ENCODE data around the gene TACR1.

DNA sequence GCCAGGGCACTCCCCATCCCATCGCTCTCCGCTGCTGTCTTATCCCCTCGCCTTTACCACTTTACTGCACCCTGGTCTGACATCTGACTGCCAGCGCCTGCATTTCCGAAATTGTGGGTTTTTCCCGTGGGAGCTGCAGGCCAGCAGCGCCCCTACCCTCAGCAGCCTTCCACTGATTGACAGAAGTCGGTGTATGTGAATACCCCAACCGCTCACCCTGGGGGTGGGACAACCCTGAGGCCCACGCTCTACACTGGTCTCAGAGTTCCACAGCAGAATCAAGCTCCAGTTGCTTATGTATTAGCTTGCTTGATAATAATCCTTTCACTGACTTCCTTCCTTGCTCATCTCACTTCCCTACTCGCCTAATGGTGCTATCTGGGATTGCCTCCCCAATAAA, 178.8 kb downstream of the TACR1 start:
- TF ChIP-seq, protein P1, sequence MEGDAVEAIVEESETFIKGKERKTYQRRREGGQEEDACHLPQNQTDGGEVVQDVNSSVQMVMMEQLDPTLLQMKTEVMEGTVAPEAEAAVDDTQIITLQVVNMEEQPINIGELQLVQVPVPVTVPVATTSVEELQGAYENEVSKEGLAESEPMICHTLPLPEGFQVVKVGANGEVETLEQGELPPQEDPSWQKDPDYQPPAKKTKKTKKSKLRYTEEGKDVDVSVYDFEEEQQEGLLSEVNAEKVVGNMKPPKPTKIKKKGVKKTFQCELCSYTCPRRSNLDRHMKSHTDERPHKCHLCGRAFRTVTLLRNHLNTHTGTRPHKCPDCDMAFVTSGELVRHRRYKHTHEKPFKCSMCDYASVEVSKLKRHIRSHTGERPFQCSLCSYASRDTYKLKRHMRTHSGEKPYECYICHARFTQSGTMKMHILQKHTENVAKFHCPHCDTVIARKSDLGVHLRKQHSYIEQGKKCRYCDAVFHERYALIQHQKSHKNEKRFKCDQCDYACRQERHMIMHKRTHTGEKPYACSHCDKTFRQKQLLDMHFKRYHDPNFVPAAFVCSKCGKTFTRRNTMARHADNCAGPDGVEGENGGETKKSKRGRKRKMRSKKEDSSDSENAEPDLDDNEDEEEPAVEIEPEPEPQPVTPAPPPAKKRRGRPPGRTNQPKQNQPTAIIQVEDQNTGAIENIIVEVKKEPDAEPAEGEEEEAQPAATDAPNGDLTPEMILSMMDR (conservative IDR thresholded peaks at IDR 0.05; ENCODE audit: low read depth in 2 of 2): no peak
- TF ChIP-seq ETS1 (IDR thresholded peaks at IDR 0.05): no peak
- TF ChIP-seq REST (IDR thresholded peaks at IDR 0.05; ENCODE audit: unreplicated experiment): no peak
- TF ChIP-seq CREB1 (CRISPR knock-in tag; IDR thresholded peaks at IDR 0.05; ENCODE audit: low read depth): no peak
- no peak for TF ChIP-seq EZH2 (IDR thresholded peaks at IDR 0.05; ENCODE audit: low read depth, unreplicated experiment)
- no peak for TF ChIP-seq ZNF331 (CRISPR knock-in tag; IDR thresholded peaks at IDR 0.05; ENCODE audit: low read depth)
- no peak for TF ChIP-seq POLR2AphosphoS5 (IDR thresholded peaks at IDR 0.05; ENCODE audit: low read depth)
- no peak for TF ChIP-seq EZH2phosphoT487 (IDR thresholded peaks at IDR 0.05; ENCODE audit: unreplicated experiment)
- TF ChIP-seq ZNF462 (CRISPR knock-in tag; IDR thresholded peaks at IDR 0.05): no peak
- TF ChIP-seq NANOG (IDR thresholded peaks at IDR 0.05; ENCODE audit: borderline replicate concordance): no peak
- TF ChIP-seq ZNF114 (CRISPR knock-in tag; IDR thresholded peaks at IDR 0.05): no peak
- no peak for TF ChIP-seq STAT1 (IDR thresholded peaks at IDR 0.05; ENCODE audit: unreplicated experiment)
- no peak for TF ChIP-seq JUNB (IDR thresholded peaks at IDR 0.05; ENCODE audit: unreplicated experiment)

All from GM23338 (cell line).